Activated T-helper 9 cell treated with anti-CD3 and anti-CD28 coated beads, Interleukin-2, amount 50 U/mL, for 16 hours (primary cell): ENCODE results near the gene EOMES.
A peak's percentile ranks its signal among the peaks of the same experiment; 100 is the strongest.
"Not testable (repeated sequence)": the region's sequence is repeated elsewhere in the genome, so short reads cannot be mapped to it uniquely, and the experiment has no call there.

ENCODE experiments used
- DNase-seq: peaks from one replicate; pipeline ENCODE4 v3.0.0-alpha.2; 2020; ENCODE audit warnings: low read depth

The EOMES gene

GRCh38 chr3:27721717-27722564 lies at the start of gene EOMES:
TSS of gene EOMES (minus strand) at chr3:27722323. CDS start at chr3:27722294, 29 bp downstream.
- DNase-seq = peak; percentile 44

- DNase-seq = not testable (repeated sequence)
Observed at GRCh38 chr3:27770384-27770783, 48.3 kb upstream of the EOMES start.

GRCh38 chr3:27767000-27767399 lies 44.9 kb upstream of the EOMES start:
- no peak for DNase-seq

- no peak for DNase-seq
Observed at GRCh38 chr3:27758083-27758482, 36.0 kb upstream of the EOMES start.

- DNase-seq = no peak
Observed at GRCh38 chr3:27756877-27757276, 34.8 kb upstream of the EOMES start.

GRCh38 chr3:27752926-27753325 lies 30.8 kb upstream of the EOMES start:
- DNase-seq = no peak

GRCh38 chr3:27749643-27750042 lies 27.5 kb upstream of the EOMES start:
- no peak for DNase-seq

- no peak for DNase-seq
Observed at GRCh38 chr3:27746838-27747237, 24.7 kb upstream of the EOMES start.

- no peak for DNase-seq
Observed at GRCh38 chr3:27740854-27741253, 18.7 kb upstream of the EOMES start.

- DNase-seq = no peak
Observed at GRCh38 chr3:27737091-27737490, 15.0 kb upstream of the EOMES start.

GRCh38 chr3:27730774-27731659 lies 8.9 kb upstream of the EOMES start:
- no peak for DNase-seq

- DNase-seq = no peak
Observed at GRCh38 chr3:27729748-27730611, 7.9 kb upstream of the EOMES start.

GRCh38 chr3:27729325-27729724 lies 7.2 kb upstream of the EOMES start:
- no peak for DNase-seq

GRCh38 chr3:27728195-27729087 lies 6.3 kb upstream of the EOMES start:
- no peak for DNase-seq

- DNase-seq = no peak
Observed at GRCh38 chr3:27726240-27726639, 4.1 kb upstream of the EOMES start.

- DNase-seq = no peak
Observed at GRCh38 chr3:27724459-27725197, 2.5 kb upstream of the EOMES start.

GRCh38 chr3:27723815-27724458 lies 1.8 kb upstream of the EOMES start:
- DNase-seq = no peak

GRCh38 chr3:27723456-27723814 lies 1.3 kb upstream of the EOMES start:
- no peak for DNase-seq

- DNase-seq = no peak
Observed at GRCh38 chr3:27723001-27723445, 900 bp upstream of the EOMES start.
